HG03139 (cell line): ENCODE data around the gene NTN5.
"Not testable (repeated sequence)": the region's sequence is repeated elsewhere in the genome, so short reads cannot be mapped to it uniquely, and the experiment has no call there.

Source experiments
- ATAC-seq: cut with Tn5 transposase; IDR thresholded peaks from one replicate; pipeline ENCODE4 v1.9.1; 2021; ENCODE audit not compliant: unreplicated experiment

Gene NTN5

GRCh38 chr19:48670699-48671445, 1.9 kb downstream of the NTN5 start:
- no peak for ATAC-seq

- no peak for ATAC-seq
Measured at GRCh38 chr19:48669903-48670668, 2.7 kb downstream of the NTN5 start.

GRCh38 chr19:48668761-48669160, 4.1 kb downstream of the NTN5 start:
- no peak for ATAC-seq

GRCh38 chr19:48668332-48668731, 4.5 kb downstream of the NTN5 start:
- no peak for ATAC-seq

- no peak for ATAC-seq
Measured at GRCh38 chr19:48665786-48666185, 7.0 kb downstream of the NTN5 start.

- no peak for ATAC-seq
Measured at GRCh38 chr19:48664476-48664875, 8.3 kb downstream of the NTN5 start.

GRCh38 chr19:48663667-48664066, 9.2 kb downstream of the NTN5 start:
- ATAC-seq, result no peak

- no peak for ATAC-seq
Measured at GRCh38 chr19:48661711-48662090, 11.1 kb downstream of the NTN5 start.

GRCh38 chr19:48660852-48661710, 11.7 kb downstream of the NTN5 start:
- peak; percentile 72 for ATAC-seq

GRCh38 chr19:48659768-48660167, 13.0 kb downstream of the NTN5 start:
- no peak for ATAC-seq

- ATAC-seq, result no peak
Measured at GRCh38 chr19:48658483-48658882, 14.3 kb downstream of the NTN5 start.

GRCh38 chr19:48657828-48658227, 15.0 kb downstream of the NTN5 start:
- ATAC-seq, result not testable (repeated sequence)

GRCh38 chr19:48656840-48657474, 15.9 kb downstream of the NTN5 start:
- no peak for ATAC-seq

GRCh38 chr19:48654299-48655059, 18.3 kb downstream of the NTN5 start:
- no peak for ATAC-seq

- no peak for ATAC-seq
Measured at GRCh38 chr19:48651683-48652048, 21.2 kb downstream of the NTN5 start.

- no peak for ATAC-seq
Measured at GRCh38 chr19:48650974-48651682, 21.7 kb downstream of the NTN5 start.

GRCh38 chr19:48648134-48648533, 24.7 kb downstream of the NTN5 start:
- ATAC-seq, result no peak

- ATAC-seq, result no peak
Measured at GRCh38 chr19:48646722-48647216, 26.0 kb downstream of the NTN5 start.

- peak; percentile 74 for ATAC-seq
Measured at GRCh38 chr19:48646001-48646721, 26.7 kb downstream of the NTN5 start, which contains the start of gene CA11. Gene CA11 (minus strand): TSS chr19:48646187. CDS start chr19:48645632, 555 bp downstream.
